Stimulated activated CD8-positive, alpha-beta memory T cell treated with anti-CD3 and anti-CD28 coated beads, Interleukin-7, amount 100 ng/mL, for 48 hours (primary cell): ENCODE results near the gene QSER1.
"Not testable (repeated sequence)": the region's sequence is repeated elsewhere in the genome, so short reads cannot be mapped to it uniquely, and the experiment has no call there.

Experiments
- DNase-seq, 2 donors: peaks; one replicate each; pipeline ENCODE4 v3.0.0-alpha.2; 2020; ENCODE audit warnings: low read depth in 1 of 2; ENCODE audit errors: extremely low read depth in 1 of 2

Gene QSER1

DNA sequence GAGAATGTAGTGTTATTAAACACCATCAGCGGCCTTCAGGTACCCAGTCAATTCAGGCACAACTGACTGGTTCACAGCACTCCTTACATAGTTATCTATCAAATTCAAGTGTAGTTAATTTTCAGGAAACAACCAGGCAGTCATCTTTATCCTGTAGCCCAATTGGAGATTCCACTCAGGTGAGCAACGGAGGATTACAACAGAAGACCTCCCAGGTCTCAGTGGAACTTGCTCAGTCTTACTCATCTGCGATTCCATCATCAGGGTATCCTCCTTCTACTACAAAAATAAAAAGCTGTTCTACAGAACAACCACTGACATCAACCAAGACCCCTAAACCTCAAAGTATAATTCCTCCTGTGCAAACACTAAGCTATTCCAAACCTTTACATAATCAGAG, 39.6 kb downstream of the QSER1 start:
- no peak for DNase-seq

DNA sequence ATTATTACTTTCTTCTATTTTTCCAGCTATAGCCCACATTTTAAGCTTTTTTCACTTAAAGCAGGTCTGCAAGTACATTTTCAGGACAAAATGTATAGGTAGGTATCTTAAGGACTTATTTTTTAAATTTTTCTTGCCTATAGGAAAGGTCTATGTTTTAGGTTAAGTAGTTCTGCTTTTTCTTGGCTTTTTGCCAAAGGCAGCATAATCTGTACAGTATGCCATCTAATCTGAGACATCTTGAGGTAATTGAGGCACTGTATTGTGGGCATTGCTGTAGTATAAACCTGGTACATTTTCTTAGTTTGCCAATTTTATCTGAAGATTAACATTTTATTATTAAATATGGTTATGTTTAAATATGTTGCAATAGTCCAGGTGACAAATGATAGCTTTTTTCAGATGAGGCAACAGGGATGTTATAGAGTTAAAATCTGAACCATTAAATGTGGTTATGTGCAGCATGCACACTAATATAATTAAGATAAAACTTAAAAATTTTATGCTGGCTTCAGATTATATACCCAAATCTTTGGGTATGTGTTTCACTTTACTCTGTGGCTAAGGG, 42.9 kb downstream of the QSER1 start:
- DNase-seq = no peak

- not testable (repeated sequence) for DNase-seq
These were observed 43.6 kb downstream of the QSER1 start for GRCh38 chr11:32936178-32936577.

GRCh38 chr11:32937283-32937682, 44.7 kb downstream of the QSER1 start:
- not testable (repeated sequence) for DNase-seq

DNA sequence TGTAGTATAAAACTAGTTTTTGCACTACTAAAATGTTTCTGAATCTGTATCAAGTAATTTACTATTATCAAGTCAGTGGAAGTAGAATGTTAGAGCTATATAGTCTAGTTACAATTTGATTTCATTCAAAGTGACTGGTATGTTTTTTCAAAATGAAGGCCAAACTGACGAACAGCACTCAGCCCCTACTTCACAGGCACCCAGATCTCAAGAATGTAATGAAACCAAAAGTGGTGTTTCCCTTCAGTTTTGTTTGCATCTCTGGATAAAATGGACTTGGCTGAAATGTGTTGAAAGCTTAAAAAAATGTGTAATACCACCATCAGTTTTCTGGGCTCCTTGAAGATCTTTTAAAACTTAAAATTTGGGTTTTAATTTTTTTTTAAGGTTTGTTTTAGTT, 46.4 kb downstream of the QSER1 start:
- DNase-seq = no peak

DNA sequence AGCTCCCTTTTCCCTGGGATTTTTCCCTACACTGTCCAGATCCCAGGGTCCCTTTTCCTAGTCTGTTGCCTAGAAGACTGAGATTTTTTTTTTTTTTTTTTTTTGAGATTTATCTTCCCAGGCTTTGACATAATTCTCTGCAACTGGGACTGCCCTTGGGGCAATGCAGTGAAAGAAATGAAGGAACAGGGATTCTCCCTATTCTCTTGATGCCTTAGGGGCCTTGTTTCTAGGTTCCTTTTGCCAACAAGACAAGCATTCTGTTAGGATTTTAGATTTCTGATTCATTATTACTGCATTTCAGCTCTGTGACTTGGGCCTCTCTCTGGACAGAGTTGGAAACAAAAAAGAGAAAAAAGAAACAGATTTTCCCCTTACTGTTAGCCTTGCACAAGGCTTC, 47.3 kb downstream of the QSER1 start:
- DNase-seq = no peak

GRCh38 chr11:32940865-32941264, 48.3 kb downstream of the QSER1 start:
- no peak for DNase-seq

GRCh38 chr11:32947978-32948377, 55.4 kb downstream of the QSER1 start:
- no peak for DNase-seq

DNA sequence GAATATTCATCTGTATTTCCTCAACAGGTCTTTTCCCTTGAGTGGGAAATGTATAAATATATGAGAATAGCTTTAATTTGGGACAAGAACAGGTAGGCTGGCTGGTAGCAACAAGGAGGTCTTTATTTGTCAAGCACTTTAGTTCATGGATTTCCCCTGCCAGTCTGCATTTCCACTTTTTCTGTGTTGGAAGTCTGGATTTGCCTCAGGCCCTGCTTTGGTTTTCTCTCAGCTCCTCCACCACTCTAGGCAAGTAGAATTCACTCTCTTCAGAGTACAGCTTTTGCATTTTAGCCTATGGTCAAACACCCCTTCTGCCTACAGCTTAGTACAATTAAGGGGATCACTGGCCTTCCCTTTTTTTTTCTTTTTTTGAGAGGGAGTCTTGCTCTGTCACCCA, 57.1 kb downstream of the QSER1 start:
- no peak for DNase-seq

- no peak for DNase-seq
These were observed 59.8 kb downstream of the QSER1 start for GRCh38 chr11:32952421-32952820.

DNA sequence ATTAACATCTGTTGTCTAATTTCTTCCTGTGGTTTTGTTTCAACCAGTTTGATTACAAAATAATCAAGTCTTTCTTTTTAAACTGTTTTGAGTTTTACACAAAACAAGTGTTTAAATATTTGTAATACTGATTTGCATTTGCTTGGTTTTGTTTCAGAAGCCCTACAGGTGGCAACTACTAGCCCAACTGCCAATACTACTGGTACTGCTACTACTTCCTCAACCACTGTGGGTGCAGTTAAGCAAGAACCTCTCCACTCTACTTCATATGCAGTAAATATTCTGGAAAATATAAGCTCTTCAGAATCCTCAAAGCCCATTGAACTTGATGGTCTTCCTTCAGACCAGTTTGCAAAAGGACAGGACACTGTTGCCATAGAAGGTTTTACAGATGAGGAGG, 61.1 kb downstream of the QSER1 start:
- DNase-seq = no peak

GRCh38 chr11:32960553-32961164, 68.0 kb downstream of the QSER1 start:
- no peak for DNase-seq

DNA sequence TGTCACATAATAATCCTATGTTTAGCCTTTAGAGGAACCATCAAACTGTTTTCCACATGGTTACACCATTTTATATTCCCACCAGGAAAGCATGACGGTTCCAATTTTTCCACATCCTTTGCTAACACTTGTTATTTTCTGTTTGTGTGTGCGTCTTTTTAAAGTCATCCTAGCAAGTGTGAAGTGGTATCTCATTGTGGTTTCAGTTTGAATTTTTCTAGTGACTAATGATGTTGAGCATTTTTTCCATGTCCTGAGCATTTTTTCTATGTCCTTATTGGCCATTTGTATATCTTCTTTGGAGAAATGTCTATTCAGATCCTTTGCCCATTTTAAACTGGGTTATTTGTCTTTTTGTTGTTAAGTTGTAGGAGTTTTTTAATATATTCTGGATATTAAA, 69.4 kb downstream of the QSER1 start:
- DNase-seq = no peak

GRCh38 chr11:32963721-32964120, 71.1 kb downstream of the QSER1 start:
- no peak for DNase-seq

- no peak for DNase-seq
These were observed 75.9 kb downstream of the QSER1 start for GRCh38 chr11:32968541-32968940.

DNA sequence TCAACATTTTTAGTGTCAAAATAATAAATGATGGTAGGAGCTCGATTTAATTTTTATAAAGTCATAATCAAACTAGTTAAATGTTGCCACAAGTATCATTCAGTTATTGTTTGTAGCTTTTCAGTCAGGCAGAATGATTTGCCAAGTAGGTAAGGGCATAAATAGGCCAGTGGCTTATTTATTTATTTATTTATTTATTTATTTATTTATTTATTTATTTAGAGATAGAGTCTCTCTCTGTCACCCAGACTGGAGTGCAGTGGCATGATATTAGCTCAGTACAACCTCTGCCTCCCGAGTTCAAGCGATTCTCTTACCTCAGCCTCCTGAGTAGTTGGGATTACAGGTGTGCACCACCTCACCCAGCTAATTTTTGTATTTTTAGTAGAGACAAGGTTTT, 79.6 kb downstream of the QSER1 start:
- not testable (repeated sequence) for DNase-seq

DNA sequence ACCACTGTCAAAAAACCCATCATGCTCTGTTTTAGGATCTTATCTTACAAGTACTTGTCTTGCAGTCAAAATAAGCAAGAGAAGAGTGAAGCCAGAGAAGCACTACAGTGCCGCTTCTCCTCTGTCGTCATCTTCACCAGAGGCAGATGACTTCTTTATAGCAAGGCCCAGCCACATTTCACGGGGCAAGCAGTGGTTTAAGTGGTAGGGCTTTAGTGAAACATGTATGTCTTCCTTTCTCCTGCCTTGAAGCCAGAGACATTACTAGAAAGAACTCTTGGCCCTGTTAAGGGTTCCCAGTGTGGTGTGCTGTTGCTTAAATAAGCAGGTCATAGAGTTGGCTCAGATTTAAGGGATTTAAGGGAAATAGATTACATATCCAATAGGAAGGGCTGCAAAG, 80.2 kb downstream of the QSER1 start:
- DNase-seq = no peak

DNA sequence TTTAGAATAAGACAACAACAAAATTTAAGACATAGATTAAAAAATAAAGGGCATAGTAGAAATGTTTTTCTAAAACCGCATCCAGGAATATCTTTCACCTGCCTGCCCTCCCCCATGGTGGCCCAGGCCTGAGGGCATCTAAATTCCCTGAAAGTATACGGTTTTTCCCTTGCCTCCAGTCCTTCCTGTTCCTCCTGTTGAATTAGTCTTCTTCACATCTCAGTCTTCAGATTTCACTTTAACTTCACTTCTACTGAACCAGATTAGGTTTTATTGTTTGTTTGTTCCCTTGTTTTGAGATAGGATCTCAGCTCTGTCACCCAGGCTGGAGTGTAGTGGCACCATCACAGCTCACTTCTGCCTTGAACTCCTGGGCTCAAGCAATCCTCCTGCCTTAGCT, 90.0 kb downstream of the QSER1 start:
- no peak for DNase-seq

- DNase-seq = no peak
These were observed 90.9 kb downstream of the QSER1 start for GRCh38 chr11:32983506-32983905.

DNA sequence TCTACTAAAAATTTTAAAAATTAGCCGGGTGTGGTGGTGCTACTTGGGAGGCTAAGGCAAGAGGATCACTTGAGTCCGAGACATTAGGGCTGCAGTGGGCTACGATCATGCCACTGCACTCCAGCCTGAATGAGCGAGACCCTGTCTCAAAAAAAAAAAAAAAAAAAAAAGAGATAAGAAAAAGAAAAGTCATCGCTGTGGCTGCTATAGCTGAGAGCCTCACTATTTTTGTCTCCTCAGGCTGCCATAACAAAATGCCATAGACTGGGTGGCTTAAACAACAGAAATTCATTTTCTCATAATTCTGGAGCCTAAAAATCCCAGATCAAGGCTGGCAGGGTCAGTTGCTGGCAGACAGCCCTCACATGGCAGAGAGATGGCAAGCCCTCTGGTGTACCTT, 93.0 kb downstream of the QSER1 start:
- no peak for DNase-seq

- DNase-seq = no peak
These were observed 95.2 kb downstream of the QSER1 start for GRCh38 chr11:32987851-32988250.

DNA sequence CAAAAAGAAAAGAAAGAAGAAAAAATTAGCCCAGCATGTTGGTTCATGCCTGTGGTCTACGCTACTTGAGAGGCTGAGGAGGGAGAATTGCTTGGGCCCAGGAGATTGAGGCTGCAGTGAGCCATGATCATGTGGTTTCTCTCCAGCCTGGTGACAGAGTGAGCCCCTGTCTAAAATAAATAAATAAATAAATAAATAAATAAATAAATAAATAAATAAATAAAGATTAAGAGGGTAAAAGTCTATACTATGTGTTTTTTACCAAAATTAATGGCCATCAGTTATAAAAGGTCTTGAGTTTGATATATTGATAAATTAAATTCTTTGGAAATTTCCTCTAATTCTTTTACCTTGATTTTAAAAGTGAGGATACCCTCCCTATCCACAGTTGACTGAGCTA, 97.9 kb downstream of the QSER1 start:
- no peak for DNase-seq

DNA sequence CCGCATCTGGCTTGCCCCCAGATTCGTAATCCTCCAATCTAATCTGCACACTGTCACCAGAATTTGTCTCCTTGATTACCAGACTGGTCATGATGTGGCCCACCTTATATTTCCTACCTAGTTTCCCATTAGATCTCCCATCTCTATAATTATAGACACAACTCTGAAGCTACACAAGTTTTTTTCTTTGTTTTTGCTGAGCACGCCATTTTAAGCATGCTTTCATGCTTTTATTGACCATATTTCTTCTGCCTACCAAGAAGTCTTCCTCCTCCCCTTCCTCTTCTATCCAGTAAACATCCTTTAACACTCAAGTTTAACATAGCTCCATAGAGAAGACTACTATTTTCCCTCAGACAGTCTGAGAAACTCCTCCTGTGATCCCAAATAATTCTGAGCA, 98.8 kb downstream of the QSER1 start:
- DNase-seq = no peak
